HG03025 (cell line): ENCODE data around the gene GFRA1.
"Not testable (repeated sequence)": the region's sequence is repeated elsewhere in the genome, so short reads cannot be mapped to it uniquely, and the experiment has no call there.

Experiments
- ATAC-seq: cut with Tn5 transposase; IDR thresholded peaks from one replicate; pipeline ENCODE4 v1.9.1; 2021; ENCODE audit warnings: mild to moderate bottlenecking, moderate library complexity; ENCODE audit not compliant: unreplicated experiment, low FRiP score

GFRA1 gene

GRCh38 chr10:116165941-116166340, 107.1 kb downstream of the GFRA1 start:
- ATAC-seq: not testable (repeated sequence)

GRCh38 chr10:116164291-116164690, 108.7 kb downstream of the GFRA1 start:
- no peak for ATAC-seq

GRCh38 chr10:116163333-116164131, 109.5 kb downstream of the GFRA1 start:
- no peak for ATAC-seq

- no peak for ATAC-seq
Measured at GRCh38 chr10:116162851-116163250, 110.2 kb downstream of the GFRA1 start.

GRCh38 chr10:116160271-116160670, 112.7 kb downstream of the GFRA1 start:
- ATAC-seq: no peak

- ATAC-seq: no peak
Measured at GRCh38 chr10:116159197-116159596, 113.8 kb downstream of the GFRA1 start.

- no peak for ATAC-seq
Measured at GRCh38 chr10:116158036-116158435, 115.0 kb downstream of the GFRA1 start.

GRCh38 chr10:116157485-116157884, 115.5 kb downstream of the GFRA1 start:
- no peak for ATAC-seq

GRCh38 chr10:116156819-116157218, 116.2 kb downstream of the GFRA1 start:
- ATAC-seq: no peak

- no peak for ATAC-seq
Measured at GRCh38 chr10:116155191-116155590, 117.8 kb downstream of the GFRA1 start.

- ATAC-seq: no peak
Measured at GRCh38 chr10:116154651-116155050, 118.4 kb downstream of the GFRA1 start.

- ATAC-seq: no peak
Measured at GRCh38 chr10:116151076-116151475, 121.9 kb downstream of the GFRA1 start.

GRCh38 chr10:116150606-116151005, 122.4 kb downstream of the GFRA1 start:
- no peak for ATAC-seq

GRCh38 chr10:116147147-116147905, 125.7 kb downstream of the GFRA1 start:
- ATAC-seq: no peak

- no peak for ATAC-seq
Measured at GRCh38 chr10:116146372-116147140, 126.5 kb downstream of the GFRA1 start.

- ATAC-seq: no peak
Measured at GRCh38 chr10:116143673-116144222, 129.3 kb downstream of the GFRA1 start.

- ATAC-seq: no peak
Measured at GRCh38 chr10:116141855-116142254, 131.2 kb downstream of the GFRA1 start.

- no peak for ATAC-seq
Measured at GRCh38 chr10:116141246-116141645, 131.8 kb downstream of the GFRA1 start.

- no peak for ATAC-seq
Measured at GRCh38 chr10:116139886-116140285, 133.1 kb downstream of the GFRA1 start.

- ATAC-seq: no peak
Measured at GRCh38 chr10:116138897-116139296, 134.1 kb downstream of the GFRA1 start.

GRCh38 chr10:116136261-116136660, 136.7 kb downstream of the GFRA1 start:
- no peak for ATAC-seq
